ENCODE results near the gene CYBA.

The CYBA gene

DNA sequence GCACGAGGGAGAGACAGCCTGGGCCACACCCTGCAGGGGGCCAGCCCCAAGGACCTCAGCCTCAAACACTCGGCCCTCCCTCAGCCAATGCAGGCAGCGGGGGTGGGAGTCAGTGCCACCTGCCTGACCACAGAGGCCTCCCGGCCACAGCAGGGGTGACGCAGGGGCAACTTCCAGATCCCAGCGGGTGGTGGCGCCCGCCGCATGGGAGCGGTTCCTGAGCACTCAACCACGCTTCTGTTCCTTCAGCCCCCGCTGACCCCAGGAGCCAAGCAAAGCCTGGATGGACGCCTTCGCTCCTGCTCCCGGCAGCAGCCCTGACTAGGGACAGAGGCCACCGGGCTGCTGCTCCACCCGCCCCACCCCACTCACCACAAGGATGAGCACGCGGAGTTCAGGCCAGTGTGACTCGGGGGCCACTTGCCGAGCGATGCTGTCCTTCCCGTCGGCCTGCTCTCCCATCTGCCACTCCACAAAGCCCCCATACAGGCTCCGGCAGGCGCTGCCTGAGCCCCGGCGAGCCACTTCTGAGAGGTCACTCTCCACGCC lies 5.0 kb upstream of the CYBA start:
- H3K27me3 ChIP-seq (replicated peaks; ENCODE audit: insufficient read depth, low read length), result no peaks in the 10 kb centered on the region
- H3K4me3 ChIP-seq (ENCODE audit: low read length), result no peak overlapping the region
- no peak overlapping the region for H3K4me2 ChIP-seq (ENCODE audit: low read depth, low read length)
- H3K4me1 ChIP-seq (ENCODE audit: low read length), result peaks cover 7% of the 10 kb centered on the region; the same call in 1 of the 2 replicates
- no peak overlapping the region for H3K27ac ChIP-seq (ENCODE audit: low read length)
- H3K79me2 ChIP-seq (ENCODE audit: low read length), result peaks cover 3% of the 10 kb centered on the region
- H3F3A ChIP-seq (ENCODE audit: insufficient read depth, low read length), result no peaks in the 10 kb centered on the region
- DNase-seq, result no peak
- H3K36me3 ChIP-seq (replicated peaks; ENCODE audit: insufficient read depth, low read length), result no peaks in the 10 kb centered on the region
- no peaks in the 10 kb centered on the region for H3K9me2 ChIP-seq (replicated peaks; ENCODE audit: insufficient read depth, low read length)
- H2AFZ ChIP-seq (ENCODE audit: low read length), result no peak overlapping the region
- no peak for TF ChIP-seq EZH2 (optimal IDR thresholded peaks at IDR 0.05; ENCODE audit: low read depth, low read length)
- TF ChIP-seq, protein P1, sequence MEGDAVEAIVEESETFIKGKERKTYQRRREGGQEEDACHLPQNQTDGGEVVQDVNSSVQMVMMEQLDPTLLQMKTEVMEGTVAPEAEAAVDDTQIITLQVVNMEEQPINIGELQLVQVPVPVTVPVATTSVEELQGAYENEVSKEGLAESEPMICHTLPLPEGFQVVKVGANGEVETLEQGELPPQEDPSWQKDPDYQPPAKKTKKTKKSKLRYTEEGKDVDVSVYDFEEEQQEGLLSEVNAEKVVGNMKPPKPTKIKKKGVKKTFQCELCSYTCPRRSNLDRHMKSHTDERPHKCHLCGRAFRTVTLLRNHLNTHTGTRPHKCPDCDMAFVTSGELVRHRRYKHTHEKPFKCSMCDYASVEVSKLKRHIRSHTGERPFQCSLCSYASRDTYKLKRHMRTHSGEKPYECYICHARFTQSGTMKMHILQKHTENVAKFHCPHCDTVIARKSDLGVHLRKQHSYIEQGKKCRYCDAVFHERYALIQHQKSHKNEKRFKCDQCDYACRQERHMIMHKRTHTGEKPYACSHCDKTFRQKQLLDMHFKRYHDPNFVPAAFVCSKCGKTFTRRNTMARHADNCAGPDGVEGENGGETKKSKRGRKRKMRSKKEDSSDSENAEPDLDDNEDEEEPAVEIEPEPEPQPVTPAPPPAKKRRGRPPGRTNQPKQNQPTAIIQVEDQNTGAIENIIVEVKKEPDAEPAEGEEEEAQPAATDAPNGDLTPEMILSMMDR (IDR thresholded peaks at IDR 0.05; ENCODE audit: low read length), result no peak
- no peak for TF ChIP-seq EZH2phosphoT487 (IDR thresholded peaks at IDR 0.05; ENCODE audit: low read length)
- no peaks in the 10 kb centered on the region for H4K20me1 ChIP-seq (ENCODE audit: insufficient read depth, low read length)
- H3K9me3 ChIP-seq (replicated peaks; ENCODE audit: insufficient read depth, low read length), result no peaks in the 10 kb centered on the region
- no peak overlapping the region for H3K9ac ChIP-seq (ENCODE audit: low read length)

DNA sequence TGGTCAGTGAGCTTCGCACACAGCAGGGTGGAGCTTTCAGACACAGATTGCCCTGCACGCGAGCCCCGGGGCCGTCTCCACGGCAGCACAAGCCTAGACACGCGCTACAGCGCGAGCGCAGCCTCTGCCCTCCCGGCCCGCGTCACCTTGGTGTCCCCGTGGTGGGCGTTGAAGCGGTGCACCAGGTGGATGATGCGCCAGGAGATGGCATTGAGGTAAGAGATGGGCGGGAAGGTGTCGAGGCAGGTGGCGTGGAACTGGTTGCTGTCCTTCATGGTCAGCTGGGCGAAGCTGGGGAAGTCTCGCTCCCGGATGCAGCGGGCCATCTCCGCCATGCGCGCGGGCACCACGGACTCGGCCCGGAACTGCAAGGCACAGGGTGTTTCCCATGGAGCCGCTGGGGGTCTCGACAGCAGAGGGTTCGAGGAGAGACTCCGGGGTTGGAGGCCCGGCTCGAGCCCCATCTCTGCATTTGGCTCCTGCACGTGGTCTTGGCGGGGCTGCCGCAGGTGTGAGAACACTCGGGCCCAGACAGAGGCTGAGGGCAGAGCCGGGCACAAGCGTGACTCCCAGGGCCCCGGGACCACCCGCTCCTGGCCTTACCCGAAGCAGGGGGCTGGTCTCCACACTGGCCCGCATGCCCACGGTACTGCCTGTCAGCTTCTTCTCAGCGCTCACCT lies 4.3 kb upstream of the CYBA start:
- no peaks in the 10 kb centered on the region for H3K9me2 ChIP-seq (replicated peaks; ENCODE audit: insufficient read depth, low read length)
- H3K36me3 ChIP-seq (replicated peaks; ENCODE audit: insufficient read depth, low read length), result no peaks in the 10 kb centered on the region
- no peak overlapping the region for H3K9ac ChIP-seq (ENCODE audit: low read length)
- peaks cover 7% of the 10 kb centered on the region; the same call in 1 of the 2 replicates for H3K4me1 ChIP-seq (ENCODE audit: low read length)
- no peak for DNase-seq
- H3K27me3 ChIP-seq (replicated peaks; ENCODE audit: insufficient read depth, low read length), result no peaks in the 10 kb centered on the region
- no peak overlapping the region for H3K4me2 ChIP-seq (ENCODE audit: low read depth, low read length)
- H3F3A ChIP-seq (ENCODE audit: insufficient read depth, low read length), result no peaks in the 10 kb centered on the region
- no peaks in the 10 kb centered on the region for H3K9me3 ChIP-seq (replicated peaks; ENCODE audit: insufficient read depth, low read length)
- no peak overlapping the region for H2AFZ ChIP-seq (ENCODE audit: low read length)
- H3K79me2 ChIP-seq (ENCODE audit: low read length), result peaks cover 9% of the 10 kb centered on the region
- no peak overlapping the region for H3K27ac ChIP-seq (ENCODE audit: low read length)
- TF ChIP-seq EZH2phosphoT487 (IDR thresholded peaks at IDR 0.05; ENCODE audit: low read length) (no peak), EZH2 (optimal IDR thresholded peaks at IDR 0.05; ENCODE audit: low read depth, low read length) (no peak)
- TF ChIP-seq, protein P1 (IDR thresholded peaks at IDR 0.05; ENCODE audit: low read length), result no peak
- H3K4me3 ChIP-seq (ENCODE audit: low read length), result no peak overlapping the region
- no peaks in the 10 kb centered on the region for H4K20me1 ChIP-seq (ENCODE audit: insufficient read depth, low read length)

DNA sequence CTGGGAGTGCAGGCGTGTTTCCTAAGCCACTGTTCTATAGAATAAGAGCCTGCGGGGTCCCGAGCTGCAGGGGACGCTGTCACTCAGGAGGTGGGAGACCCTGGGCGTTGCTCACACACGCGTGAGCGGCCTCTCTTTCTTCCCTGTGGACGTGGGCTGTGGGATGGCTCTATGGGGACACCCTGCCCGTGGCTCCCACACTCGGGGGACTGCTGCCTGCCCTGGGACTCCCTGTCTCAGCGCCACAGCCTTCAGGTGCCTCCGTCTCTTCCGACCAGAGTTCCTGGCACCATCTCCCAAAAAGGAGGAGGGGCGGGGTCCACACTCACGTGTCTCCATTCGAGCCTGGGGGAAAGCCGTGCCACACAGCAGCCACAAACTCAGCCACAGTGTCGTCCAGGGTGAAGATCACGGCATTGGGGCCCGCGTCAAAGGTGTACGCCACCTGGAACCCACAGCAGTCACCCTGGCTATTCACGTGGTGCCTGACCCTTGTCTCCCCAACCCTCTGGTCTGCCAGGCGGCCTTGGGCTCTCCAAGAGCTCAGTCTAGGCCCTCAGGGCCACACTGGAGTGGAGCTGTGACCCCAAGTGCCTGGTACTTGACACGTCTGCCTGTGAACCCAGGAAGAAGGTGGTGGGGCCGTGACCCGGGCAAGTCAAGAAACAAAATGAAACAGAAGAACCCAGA lies 3.7 kb upstream of the CYBA start:
- Histone ChIP-seq H3K36me3 (replicated peaks; ENCODE audit: insufficient read depth, low read length) (no peaks in the 10 kb centered on the region), H3K27me3 (replicated peaks; ENCODE audit: insufficient read depth, low read length) (no peaks in the 10 kb centered on the region), H3K9me3 (replicated peaks; ENCODE audit: insufficient read depth, low read length) (no peaks in the 10 kb centered on the region), H3K27ac (ENCODE audit: low read length) (no peak overlapping the region), H3K4me2 (ENCODE audit: low read depth, low read length) (no peak overlapping the region), H2AFZ (ENCODE audit: low read length) (no peak overlapping the region), H3K4me1 (ENCODE audit: low read length) (peaks cover 7% of the 10 kb centered on the region; the same call in 1 of the 2 replicates), H3K9ac (ENCODE audit: low read length) (no peak overlapping the region), H3K9me2 (replicated peaks; ENCODE audit: insufficient read depth, low read length) (no peaks in the 10 kb centered on the region), H4K20me1 (ENCODE audit: insufficient read depth, low read length) (no peaks in the 10 kb centered on the region), H3K79me2 (ENCODE audit: low read length) (peaks cover 13% of the 10 kb centered on the region), H3F3A (ENCODE audit: insufficient read depth, low read length) (no peaks in the 10 kb centered on the region), H3K4me3 (ENCODE audit: low read length) (no peak overlapping the region)
- TF ChIP-seq EZH2phosphoT487 (IDR thresholded peaks at IDR 0.05; ENCODE audit: low read length), result no peak
- TF ChIP-seq, protein P1 (IDR thresholded peaks at IDR 0.05; ENCODE audit: low read length), result no peak
- TF ChIP-seq EZH2 (optimal IDR thresholded peaks at IDR 0.05; ENCODE audit: low read depth, low read length), result no peak
- DNase-seq, result no peak

Measured in MM.1S (cell line).